Measurements from ENCODE around the gene MCC.

Gene MCC

GRCh38 chr5:113227798-113228197 lies 260.5 kb downstream of the MCC start:
- TF ChIP-seq FOXM1 (IDR thresholded peaks at IDR 0.05; ENCODE audit: borderline replicate concordance, low read depth) (no peak), RAD21 (IDR thresholded peaks at IDR 0.05; ENCODE audit: low read depth) (no peak), CEBPB (IDR thresholded peaks at IDR 0.05) (no peak), NFIC (IDR thresholded peaks at IDR 0.05) (no peak), YY1 (IDR thresholded peaks at IDR 0.05; ENCODE audit: low read depth) (no peak), EP300 (IDR thresholded peaks at IDR 0.05; ENCODE audit: borderline replicate concordance) (no peak), ZBTB7A (IDR thresholded peaks at IDR 0.05; ENCODE audit: low read depth) (no peak), CREB1 (IDR thresholded peaks at IDR 0.05; ENCODE audit: low read depth) (no peak), REST (IDR thresholded peaks at IDR 0.05; ENCODE audit: low read depth) (no peak), EGR1 (IDR thresholded peaks at IDR 0.05) (no peak), TEAD4 (IDR thresholded peaks at IDR 0.05) (no peak), TCF12 (IDR thresholded peaks at IDR 0.05; ENCODE audit: low read depth) (no peak), TAF1 (IDR thresholded peaks at IDR 0.05; ENCODE audit: low read depth) (no peak)
- TF ChIP-seq, protein P1, sequence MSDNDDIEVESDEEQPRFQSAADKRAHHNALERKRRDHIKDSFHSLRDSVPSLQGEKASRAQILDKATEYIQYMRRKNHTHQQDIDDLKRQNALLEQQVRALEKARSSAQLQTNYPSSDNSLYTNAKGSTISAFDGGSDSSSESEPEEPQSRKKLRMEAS (IDR thresholded peaks at IDR 0.05): no peak
- TF ChIP-seq, protein P2, sequence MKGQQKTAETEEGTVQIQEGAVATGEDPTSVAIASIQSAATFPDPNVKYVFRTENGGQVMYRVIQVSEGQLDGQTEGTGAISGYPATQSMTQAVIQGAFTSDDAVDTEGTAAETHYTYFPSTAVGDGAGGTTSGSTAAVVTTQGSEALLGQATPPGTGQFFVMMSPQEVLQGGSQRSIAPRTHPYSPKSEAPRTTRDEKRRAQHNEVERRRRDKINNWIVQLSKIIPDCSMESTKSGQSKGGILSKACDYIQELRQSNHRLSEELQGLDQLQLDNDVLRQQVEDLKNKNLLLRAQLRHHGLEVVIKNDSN (IDR thresholded peaks at IDR 0.05): no peak

DNA sequence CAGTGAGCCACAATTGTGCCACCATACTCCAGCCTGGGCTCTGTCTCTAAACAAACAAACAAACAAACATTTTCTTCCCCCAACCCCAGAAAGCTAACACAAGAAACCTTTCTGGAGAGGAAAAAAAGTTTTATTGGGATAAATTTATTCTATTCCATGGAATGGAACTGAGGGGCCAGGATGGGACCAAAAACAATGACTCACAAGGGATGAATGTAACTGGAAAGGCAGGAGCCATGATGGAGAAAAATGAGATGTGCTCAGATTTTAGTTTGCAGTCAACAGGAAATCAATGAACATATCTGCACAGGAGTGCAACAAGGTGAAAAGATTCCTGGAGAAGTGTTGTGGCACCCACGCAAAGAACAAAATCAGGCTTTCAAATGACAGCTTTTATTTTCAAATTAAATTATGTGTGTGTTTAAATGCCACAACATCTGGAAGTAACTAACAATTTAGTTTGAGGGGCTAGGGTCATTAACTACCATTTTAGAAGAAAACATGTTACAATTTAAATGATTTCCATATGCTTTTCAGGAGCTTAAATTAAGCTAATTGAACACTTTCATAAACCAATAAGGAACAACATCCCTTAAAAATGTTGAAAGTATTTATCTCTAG lies 262.0 kb downstream of the MCC start:
- TF ChIP-seq RAD21 (IDR thresholded peaks at IDR 0.05; ENCODE audit: low read depth) (no peak), CEBPB (IDR thresholded peaks at IDR 0.05) (no peak), REST (IDR thresholded peaks at IDR 0.05; ENCODE audit: low read depth) (no peak), EP300 (IDR thresholded peaks at IDR 0.05; ENCODE audit: borderline replicate concordance) (no peak), FOXM1 (IDR thresholded peaks at IDR 0.05; ENCODE audit: borderline replicate concordance, low read depth) (no peak), TEAD4 (IDR thresholded peaks at IDR 0.05) (no peak), NFIC (IDR thresholded peaks at IDR 0.05) (no peak), ZBTB7A (IDR thresholded peaks at IDR 0.05; ENCODE audit: low read depth) (no peak)
- TF ChIP-seq, protein P1 (IDR thresholded peaks at IDR 0.05): no peak
- TF ChIP-seq, protein P2 (IDR thresholded peaks at IDR 0.05): no peak

DNA sequence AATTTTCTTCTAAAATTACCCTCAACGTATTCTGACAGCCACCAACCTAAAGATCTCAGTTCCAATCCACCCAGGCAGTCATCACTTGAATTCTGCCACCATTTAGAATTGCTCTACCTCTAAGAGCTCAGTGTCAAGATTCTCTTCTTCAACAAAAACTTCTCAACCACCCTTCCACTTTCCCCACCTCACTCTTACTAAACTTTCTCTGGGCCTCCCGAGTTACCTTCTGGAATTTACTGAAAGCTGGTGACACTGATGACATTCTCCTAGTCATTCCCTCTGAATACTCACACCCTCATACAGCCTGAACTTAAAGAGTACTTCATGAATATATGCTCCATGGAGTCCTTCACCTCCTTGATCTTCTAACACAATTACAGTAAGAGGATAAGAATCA lies 263.0 kb downstream of the MCC start:
- TF ChIP-seq NFIC (IDR thresholded peaks at IDR 0.05): no peak
- no peak for TF ChIP-seq REST (IDR thresholded peaks at IDR 0.05; ENCODE audit: low read depth)
- TF ChIP-seq FOXM1 (IDR thresholded peaks at IDR 0.05; ENCODE audit: borderline replicate concordance, low read depth): no peak
- TF ChIP-seq CREB1 (IDR thresholded peaks at IDR 0.05; ENCODE audit: low read depth): no peak
- no peak for TF ChIP-seq TAF1 (IDR thresholded peaks at IDR 0.05; ENCODE audit: low read depth)
- TF ChIP-seq, protein P2 (IDR thresholded peaks at IDR 0.05): no peak
- no peak for TF ChIP-seq TEAD4 (IDR thresholded peaks at IDR 0.05)
- no peak for TF ChIP-seq CEBPB (IDR thresholded peaks at IDR 0.05)
- no peak for TF ChIP-seq TCF12 (IDR thresholded peaks at IDR 0.05; ENCODE audit: low read depth)
- no peak for TF ChIP-seq EGR1 (IDR thresholded peaks at IDR 0.05)
- TF ChIP-seq, protein P1 (IDR thresholded peaks at IDR 0.05): no peak
- no peak for TF ChIP-seq ZBTB7A (IDR thresholded peaks at IDR 0.05; ENCODE audit: low read depth)
- no peak for TF ChIP-seq EP300 (IDR thresholded peaks at IDR 0.05; ENCODE audit: borderline replicate concordance)
- no peak for TF ChIP-seq RAD21 (IDR thresholded peaks at IDR 0.05; ENCODE audit: low read depth)
- TF ChIP-seq YY1 (IDR thresholded peaks at IDR 0.05; ENCODE audit: low read depth): no peak

Measured in Ishikawa (cell line).